ENCODE measurements around the gene RPS6KL1.

DNA sequence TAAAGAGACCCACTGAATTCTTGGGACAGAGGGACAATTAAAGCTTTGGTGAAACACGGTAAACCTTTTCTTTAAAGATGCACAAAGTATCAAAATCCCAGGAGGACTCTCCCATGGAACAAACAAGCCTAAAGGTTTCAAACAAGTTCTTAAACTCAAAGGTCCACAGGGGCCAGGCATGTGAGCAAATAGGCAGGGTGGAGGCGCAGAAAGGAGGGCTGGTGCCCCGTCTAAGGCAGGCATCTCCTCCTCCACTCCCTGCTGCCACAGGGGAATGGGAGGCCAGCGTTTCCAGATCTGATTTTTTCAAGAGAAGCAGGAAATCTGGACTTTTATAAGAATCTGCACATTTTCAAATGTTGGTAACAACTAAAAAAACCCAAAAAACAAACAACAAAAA, 7.6 kb downstream of the RPS6KL1 start:
- no peak for TF ChIP-seq CTCF (IDR thresholded peaks at IDR 0.05)
- no peak for TF ChIP-seq POLR2A (IDR thresholded peaks at IDR 0.05)
- TF ChIP-seq EP300 (IDR thresholded peaks at IDR 0.05), result no peak

Measured in suprapubic skin (tissue), 3 donors.